ENCODE results near the gene ISLR.
"Not testable (repeated sequence)": the region's sequence is repeated elsewhere in the genome, so short reads cannot be mapped to it uniquely, and the experiment has no call there.

The ISLR gene

DNA sequence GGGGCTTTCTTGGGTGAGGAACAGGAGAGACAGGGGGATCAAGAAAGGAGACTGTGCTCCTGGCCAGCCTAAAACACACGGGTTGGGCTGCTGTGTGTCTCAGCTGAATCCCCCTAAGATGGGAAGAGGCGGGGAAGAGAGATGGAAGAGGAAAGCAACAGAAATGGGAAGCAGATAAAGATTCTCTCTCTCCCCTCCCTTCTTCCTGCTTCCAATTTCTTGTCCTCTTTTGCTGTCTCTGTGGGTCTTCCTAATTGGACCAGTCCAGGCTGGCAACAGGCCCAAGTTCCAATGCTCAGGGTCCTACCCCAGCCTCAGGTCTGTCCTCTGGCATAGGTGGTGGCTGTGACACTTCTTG, 36.0 kb upstream of the ISLR start:
- DNase-seq, result no peak

GRCh38 chr15:74138642-74139041, 34.9 kb upstream of the ISLR start:
- no peak for DNase-seq

GRCh38 chr15:74141591-74141990, 31.9 kb upstream of the ISLR start:
- no peak for DNase-seq

- DNase-seq, result no peak
These were observed 29.2 kb upstream of the ISLR start for GRCh38 chr15:74144153-74144775.

DNA sequence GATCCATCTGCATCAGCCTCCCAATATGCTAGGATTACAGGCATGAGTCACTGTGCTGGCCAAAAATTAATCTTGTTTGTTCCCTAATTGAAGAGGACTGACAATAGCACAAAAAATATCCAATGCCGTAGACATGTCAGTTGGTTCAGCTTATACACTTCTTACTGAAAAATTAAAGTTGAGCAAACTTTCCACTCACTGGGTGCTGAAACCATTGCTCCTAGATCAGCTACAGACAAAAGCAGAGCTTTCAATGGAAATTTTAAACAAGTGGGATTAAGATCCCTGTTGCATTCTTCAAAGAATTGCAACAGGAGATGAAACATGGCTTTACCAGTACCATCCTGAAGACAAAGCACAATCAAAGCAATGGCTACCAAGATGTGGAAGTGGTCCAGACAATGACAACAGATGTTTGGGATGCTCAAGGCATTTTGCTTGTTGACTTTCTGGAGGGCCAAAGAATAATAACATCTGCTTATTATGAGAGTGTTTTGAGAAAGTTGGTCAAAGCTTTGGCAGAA, 27.2 kb upstream of the ISLR start:
- DNase-seq, result no peak

DNA sequence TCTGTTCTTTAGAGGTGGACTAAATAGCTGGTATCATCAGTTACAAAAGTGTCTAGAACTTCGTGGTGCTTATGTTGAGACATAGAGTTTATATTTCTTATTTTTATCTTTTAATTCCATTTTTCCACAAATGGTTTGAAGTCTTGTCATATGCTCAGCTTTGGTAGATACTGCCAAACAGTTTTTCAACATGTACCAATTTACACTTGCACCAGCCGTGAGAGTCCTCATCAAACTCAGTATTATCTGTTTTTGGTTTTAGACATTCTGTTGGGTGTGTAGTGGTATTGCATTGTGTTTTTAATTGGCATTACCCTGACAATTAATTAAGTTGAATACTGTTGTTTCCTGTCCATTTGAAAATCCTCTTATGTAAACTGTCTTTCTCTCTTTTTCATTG, 26.5 kb upstream of the ISLR start:
- DNase-seq, result no peak

DNA sequence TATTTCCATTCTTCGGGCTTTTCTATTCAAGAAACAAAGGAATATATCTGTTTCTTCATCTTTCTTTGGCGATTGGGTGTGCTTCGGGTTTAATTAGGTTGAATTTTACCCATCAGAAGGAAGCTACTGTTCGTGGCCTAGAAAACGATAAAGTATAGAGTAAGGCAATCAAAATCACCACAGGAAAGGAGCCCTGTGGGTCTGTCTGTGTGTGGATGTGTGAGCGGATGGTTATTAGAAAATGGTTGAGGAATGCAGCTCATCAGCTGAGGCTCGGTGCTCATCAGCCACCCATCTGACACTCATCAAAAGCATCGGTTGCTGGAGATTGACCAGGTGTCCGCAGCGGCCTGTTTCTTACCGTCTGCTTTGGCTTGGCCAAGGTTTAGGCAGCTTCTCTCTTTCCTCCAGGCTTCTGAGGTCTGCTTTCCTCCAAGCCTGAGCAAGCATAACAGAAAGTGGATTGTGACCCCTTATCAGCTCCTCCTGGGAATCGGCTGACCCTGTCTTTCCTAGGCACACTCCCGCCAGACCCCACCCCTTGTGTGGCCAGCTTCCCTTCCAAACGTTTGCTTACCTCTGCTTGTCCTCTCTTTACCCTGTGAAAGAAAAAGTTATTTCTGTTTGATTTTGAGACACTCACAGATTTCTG, 17.6 kb upstream of the ISLR start:
- DNase-seq, result no peak

- DNase-seq, result no peak
These were observed 16.7 kb upstream of the ISLR start for GRCh38 chr15:74156678-74157411.

DNA sequence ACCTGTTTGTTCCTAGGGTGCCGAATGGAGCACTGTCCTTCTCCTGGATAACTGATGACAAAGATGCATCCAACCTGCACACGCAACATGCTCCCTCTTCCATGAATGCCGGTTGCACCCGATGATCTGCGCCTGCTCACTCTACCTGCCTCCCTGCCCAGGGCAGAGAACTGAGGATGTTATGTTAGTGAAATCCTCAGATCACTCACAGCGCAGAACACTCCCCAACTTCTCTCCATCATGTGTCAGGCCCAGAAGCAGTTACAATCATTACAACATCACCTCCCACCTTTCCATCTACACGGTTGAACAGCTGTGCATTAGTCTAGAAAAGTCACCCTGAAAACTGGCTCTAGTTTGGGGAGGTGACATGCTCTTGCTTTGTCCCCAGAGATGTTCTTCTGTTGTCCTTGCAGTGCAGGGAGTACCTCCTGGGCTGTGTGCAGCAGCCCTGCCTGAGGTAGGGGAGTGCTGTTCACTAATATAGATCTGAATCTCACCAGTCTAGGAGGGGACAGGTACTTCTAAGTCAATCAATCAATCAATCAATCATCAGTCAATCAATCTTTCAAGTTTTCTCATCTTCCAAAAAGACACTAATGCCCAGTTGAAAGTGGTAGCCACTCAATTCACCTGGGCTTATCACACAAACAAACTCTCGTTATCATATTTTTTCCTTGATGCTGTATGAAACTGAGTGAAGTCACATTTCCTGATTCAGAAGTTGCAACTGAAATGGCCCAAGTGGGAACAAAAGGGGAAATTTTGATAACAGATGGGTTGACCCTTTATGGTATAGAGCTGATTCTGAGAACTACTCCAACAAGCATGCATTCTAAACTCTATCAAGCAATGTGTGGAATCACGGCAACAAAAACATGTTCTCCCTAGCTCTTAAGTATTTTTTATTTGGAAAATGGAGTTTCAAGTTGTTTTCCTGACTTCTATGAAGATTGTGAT, 15.4 kb upstream of the ISLR start:
- no peak for DNase-seq

DNA sequence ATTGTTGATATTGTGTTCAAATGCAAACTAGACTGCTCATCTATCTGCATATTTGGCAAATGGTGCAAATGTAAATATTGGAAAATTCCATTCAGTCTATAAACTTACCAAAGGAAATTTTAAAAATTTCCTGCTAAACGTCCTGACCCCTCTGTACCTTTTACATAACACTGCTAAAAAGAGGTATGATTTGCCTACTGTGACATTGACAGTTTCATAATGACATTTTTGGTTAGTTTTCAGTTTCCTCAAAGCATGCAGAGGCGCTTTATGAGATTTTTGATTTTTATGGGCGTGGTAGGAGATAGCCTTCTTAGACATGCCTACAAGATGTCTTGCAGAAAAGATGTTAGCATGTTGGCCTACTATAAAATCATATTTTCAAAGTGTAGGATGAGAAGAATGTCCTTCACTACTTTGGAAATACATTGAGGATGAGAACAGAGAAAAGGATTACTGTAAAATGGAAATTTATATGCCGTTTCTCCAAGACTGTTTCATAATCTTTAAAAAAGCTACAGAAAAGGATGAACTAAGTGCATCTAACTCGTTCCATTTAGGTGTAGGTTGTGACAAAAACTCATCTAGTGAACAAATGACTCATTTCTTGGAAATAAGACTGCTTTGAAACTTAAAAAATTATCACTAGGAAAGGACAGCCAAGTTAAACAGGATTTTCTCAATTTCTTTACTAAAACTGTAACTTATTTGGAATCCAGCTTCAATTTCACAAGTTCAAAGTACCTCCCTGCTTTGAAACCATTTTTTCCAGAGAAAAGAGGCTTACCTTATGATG, 14.5 kb upstream of the ISLR start:
- no peak for DNase-seq

- DNase-seq, result no peak
These were observed 13.7 kb upstream of the ISLR start for GRCh38 chr15:74159773-74160172.

DNA sequence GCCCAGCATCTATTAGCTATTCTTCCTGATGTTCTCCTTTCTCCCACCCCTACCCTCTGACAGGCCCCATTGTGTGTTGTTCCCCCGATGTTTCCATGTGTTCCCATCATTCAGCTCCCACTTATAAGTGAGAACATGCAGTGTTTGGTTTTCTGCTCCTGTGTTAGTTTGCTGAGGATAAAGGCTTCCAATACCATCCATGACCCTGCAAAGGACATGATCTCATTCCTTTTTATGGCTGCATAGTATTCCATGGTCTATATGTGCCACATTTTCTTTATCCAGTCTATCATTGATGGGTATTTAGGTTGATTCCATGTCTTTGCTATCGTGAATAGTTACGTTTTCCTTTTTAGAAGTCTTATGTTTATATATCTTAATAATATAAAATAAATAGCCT, 13.1 kb upstream of the ISLR start:
- not testable (repeated sequence) for DNase-seq

GRCh38 chr15:74162195-74162536, 11.3 kb upstream of the ISLR start:
- not testable (repeated sequence) for DNase-seq

DNA sequence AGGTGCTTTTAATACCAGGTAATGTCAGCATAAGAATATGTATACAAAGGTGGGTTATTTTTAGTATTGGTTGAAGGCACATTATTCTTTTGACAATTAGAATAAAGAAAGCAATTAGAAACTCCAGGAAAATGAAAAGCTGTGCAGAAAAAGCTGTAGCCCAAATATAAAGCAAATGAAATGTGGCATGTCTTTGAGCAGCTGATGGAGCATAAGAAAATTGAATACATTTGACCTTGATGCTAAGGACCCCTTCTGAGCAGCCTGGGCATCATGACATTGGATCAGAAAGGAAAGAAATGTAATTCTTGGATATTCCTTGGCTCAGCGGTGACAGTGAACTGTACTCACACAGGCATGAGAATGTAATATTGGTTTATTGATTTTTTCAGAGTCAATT, 8.0 kb upstream of the ISLR start:
- DNase-seq, result no peak

- no peak for DNase-seq
These were observed 5.6 kb upstream of the ISLR start for GRCh38 chr15:74167891-74168331.

GRCh38 chr15:74168711-74169126, 4.8 kb upstream of the ISLR start:
- DNase-seq, result no peak

DNA sequence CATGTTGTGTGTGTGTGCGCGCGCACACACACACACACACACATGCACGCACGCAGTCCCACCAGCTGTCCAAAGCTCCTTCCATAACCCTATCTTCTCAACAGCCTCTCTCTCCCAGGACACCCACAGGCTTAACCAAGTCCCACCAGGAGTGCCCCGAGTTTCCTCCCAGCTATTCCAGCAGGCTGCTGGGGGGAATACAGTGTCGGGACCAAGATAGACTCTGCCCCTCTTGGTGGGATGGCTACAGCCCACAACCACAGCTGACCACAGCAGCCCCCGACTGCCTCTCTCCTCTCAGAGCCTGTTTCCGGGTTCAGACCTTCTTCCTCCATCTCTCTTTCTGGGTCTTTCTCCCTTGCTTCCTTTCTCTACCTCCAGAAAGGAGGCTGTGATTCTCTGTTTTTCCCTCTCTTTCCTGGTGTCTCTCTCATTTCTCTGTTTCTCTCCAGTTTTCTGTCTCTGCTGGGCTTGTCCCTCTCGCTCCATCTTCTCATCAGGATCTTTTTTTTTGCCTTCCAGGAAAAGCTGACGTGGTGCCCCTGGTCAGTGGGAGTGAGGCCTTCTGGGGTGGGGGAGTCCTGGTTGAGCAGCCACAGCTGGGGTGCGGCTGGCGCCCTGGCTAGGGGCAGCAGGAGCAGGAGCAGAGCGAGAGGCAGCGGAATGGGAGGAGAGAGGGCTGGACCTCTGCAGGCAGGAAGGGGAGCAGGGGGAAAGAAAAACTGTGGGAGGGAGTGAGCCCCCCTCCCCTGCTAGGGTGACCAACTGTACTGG, 3.3 kb upstream of the ISLR start:
- no peak for DNase-seq

- no peak for DNase-seq
These were observed 2.5 kb upstream of the ISLR start for GRCh38 chr15:74170875-74171578.

GRCh38 chr15:74171965-74172541, 1.5 kb upstream of the ISLR start:
- no peak for DNase-seq

- no peak for DNase-seq
These were observed 670 bp upstream of the ISLR start for GRCh38 chr15:74172701-74173379.
